CD4-positive, alpha-beta T cell (primary cell): ENCODE results near the gene VPS51. TPM values are rescaled to one million over a fixed set of nuclear protein-coding genes. Genes with fewer than 3 reads are reported as not detected.
"Not testable (repeated sequence)": the region's sequence is repeated elsewhere in the genome, so short reads cannot be mapped to it uniquely, and the experiment has no call there.

Source experiments
- ATAC-seq: fragments of 200-7000 bp; cut with Tn5 transposase; one replicate; pipeline ENCODE4 v1.10.0; 2022; ENCODE audit warnings: mild to moderate bottlenecking; ENCODE audit not compliant: poor library complexity
- CTCF ChIA-PET: fragments of 350-600 bp; sonication (Branson Sonifier 250); formaldehyde crosslinking; loops from one replicate; lab custom pipeline; 2021; ENCODE audit warnings: antibody characterized with exemption, inconsistent platforms; lab: Charles Lee
- POLR2A ChIA-PET: fragments of 350-600 bp; sonication (Branson Sonifier 250); formaldehyde crosslinking; loops from one replicate; lab custom pipeline; 2021; ENCODE audit warnings: antibody characterized with exemption, inconsistent platforms; lab: Charles Lee
- DNase-seq, 14 experiments: peaks; one replicate each; pipeline ENCODE4 v3.0.0-alpha.2; 2013 to 2020; ENCODE audit warnings: mixed read lengths in 2 of 14
- H3K27ac ChIP-seq, 2 donors: one replicate each; pipeline versions ENCODE4 v1.5.1 to v1.7.0; 2013; ENCODE audit warnings: low read length in 2 of 2, low read depth in 1 of 2, mild to moderate bottlenecking in 1 of 2
- H3K27me3 ChIP-seq, 2 experiments: 1 replicate in 1 of 2; 2 replicates in 1 of 2; pipeline versions ENCODE4 v1.6.1 to v1.7.0; 2013; ENCODE audit warnings: low read length in 2 of 2, control low read depth in 1 of 2, mild to moderate bottlenecking in 1 of 2, moderate library complexity in 1 of 2; ENCODE audit not compliant: insufficient read depth in 2 of 2, control insufficient read depth in 1 of 2
- H3K36me3 ChIP-seq: one replicate; pipeline ENCODE4 v1.6.1; 2013; ENCODE audit warnings: low read length, control low read depth; ENCODE audit not compliant: insufficient read depth
- H3K4me1 ChIP-seq: one replicate; pipeline ENCODE4 v1.6.1; 2013; ENCODE audit warnings: low read length, control low read depth; ENCODE audit not compliant: insufficient read depth
- H3K4me3 ChIP-seq: one replicate; pipeline ENCODE4 v1.5.1; 2013; ENCODE audit warnings: mild to moderate bottlenecking, low read length, moderate library complexity
- H3K9me3 ChIP-seq, 2 experiments: 1 replicate in 1 of 2; 2 replicates in 1 of 2; pipeline versions ENCODE4 v1.6.1 to v1.7.0; 2013; ENCODE audit warnings: low read length in 2 of 2, mild to moderate bottlenecking in 2 of 2, control low read depth in 1 of 2, moderate library complexity in 1 of 2; ENCODE audit not compliant: control insufficient read depth in 1 of 2, insufficient read depth in 1 of 2
- H3K27ac Mint-ChIP-seq: one replicate; pipeline ENCODE4 v1.8.0; 2020; ENCODE audit warnings: mixed read lengths
- H3K27me3 Mint-ChIP-seq: one replicate; pipeline ENCODE4 v1.8.0; 2021; ENCODE audit warnings: mixed read lengths
- H3K36me3 Mint-ChIP-seq: one replicate; pipeline ENCODE4 v1.8.0; 2021; ENCODE audit warnings: low read depth, mixed read lengths
- H3K4me1 Mint-ChIP-seq: one replicate; pipeline ENCODE4 v1.8.0; 2021; ENCODE audit warnings: low read depth, mixed read lengths
- H3K4me3 Mint-ChIP-seq: one replicate; pipeline ENCODE4 v1.8.0; 2020; ENCODE audit warnings: mild to moderate bottlenecking, mixed read lengths
- H3K9me3 Mint-ChIP-seq: one replicate; pipeline ENCODE4 v1.8.0; 2020; ENCODE audit warnings: mixed read lengths
- intact Hi-C, 2 experiments: fragments of 100-400 bp; cut with DNase I in 1 of 2; cut with micrococcal nuclease in 1 of 2; formaldehyde crosslinking; loops; one replicate each; pipeline versions ENCODE4 v1.15.1 to v1.9.0; 2023 to 2025; cut with DNase I, micrococcal nuclease
- total RNA-seq, 174 experiments: library from RNA in 2 of 174; stranded (reverse) in 2 of 174; gene quantifications; one replicate each; pipeline ENCODE4 v1.2.3 and lab custom pipeline; 2021 to 2026
- TF ChIP-seq, protein P1 (sequence below): fragments of 200-600 bp; IDR thresholded peaks from one replicate; pipeline ENCODE4 v1.8.0; 2022; ENCODE audit warnings: antibody characterized with exemption, mild to moderate bottlenecking

The VPS51 gene
- total RNA-seq, 2 experiments from 2014 or later, result 243 to 246 TPM

DNA sequence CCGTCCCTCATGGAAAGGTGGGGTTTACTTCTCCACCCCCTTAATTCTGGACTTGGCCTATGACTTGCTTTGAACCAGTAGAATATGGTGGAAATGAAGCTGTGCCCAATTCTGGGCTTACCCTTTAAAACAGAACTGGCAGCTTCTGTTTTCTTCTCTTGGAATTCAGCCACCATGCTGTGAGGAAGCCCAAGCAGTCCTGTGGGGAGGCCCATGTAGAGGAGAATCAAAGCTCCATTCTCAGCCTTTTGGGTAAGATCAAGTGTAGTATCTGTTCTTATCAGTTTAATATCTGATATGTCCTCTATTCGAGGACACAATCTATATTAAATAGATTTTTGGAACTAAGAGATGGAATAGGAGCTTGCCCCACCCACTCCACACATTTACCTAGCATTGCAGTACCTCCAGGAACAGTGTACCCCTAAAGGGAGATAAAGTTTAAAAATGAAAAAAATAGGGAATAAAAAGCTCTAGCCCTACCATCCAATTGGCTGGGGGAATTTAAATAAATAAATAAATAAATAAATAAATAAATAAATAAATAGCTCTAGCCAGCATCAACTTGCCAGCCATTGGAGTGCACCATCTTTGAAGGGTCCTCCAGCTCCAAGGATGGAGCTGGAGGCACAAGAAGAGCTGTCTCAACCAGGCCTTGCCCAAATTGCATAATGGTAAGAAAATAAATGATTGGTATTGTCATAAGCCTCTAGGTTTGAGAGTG lies 51.5 kb downstream of the VPS51 start:
- H3K27me3 ChIP-seq, result no peaks in the 10 kb centered on the region
- no peaks in the 10 kb centered on the region for H3K4me1 Mint-ChIP-seq
- TF ChIP-seq, protein P1, sequence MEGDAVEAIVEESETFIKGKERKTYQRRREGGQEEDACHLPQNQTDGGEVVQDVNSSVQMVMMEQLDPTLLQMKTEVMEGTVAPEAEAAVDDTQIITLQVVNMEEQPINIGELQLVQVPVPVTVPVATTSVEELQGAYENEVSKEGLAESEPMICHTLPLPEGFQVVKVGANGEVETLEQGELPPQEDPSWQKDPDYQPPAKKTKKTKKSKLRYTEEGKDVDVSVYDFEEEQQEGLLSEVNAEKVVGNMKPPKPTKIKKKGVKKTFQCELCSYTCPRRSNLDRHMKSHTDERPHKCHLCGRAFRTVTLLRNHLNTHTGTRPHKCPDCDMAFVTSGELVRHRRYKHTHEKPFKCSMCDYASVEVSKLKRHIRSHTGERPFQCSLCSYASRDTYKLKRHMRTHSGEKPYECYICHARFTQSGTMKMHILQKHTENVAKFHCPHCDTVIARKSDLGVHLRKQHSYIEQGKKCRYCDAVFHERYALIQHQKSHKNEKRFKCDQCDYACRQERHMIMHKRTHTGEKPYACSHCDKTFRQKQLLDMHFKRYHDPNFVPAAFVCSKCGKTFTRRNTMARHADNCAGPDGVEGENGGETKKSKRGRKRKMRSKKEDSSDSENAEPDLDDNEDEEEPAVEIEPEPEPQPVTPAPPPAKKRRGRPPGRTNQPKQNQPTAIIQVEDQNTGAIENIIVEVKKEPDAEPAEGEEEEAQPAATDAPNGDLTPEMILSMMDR, result no peak
- ChIA-PET POLR2A (interaction anchor here (0.5 to 2.0 kb wide), 2 partner anchors 13 to 1295 kb away, joined by 3 to 9 read pairs; partner anchors contain the start of gene SYVN1), CTCF (no interaction called here)
- no peak overlapping the region for H3K4me3 Mint-ChIP-seq
- H3K4me3 ChIP-seq, result no peak overlapping the region
- no peak overlapping the region for H3K27ac Mint-ChIP-seq
- intact Hi-C loops, result no loop called here
- ATAC-seq (no peak), DNase-seq (no peak)
- H3K27me3 Mint-ChIP-seq, result no peaks in the 10 kb centered on the region
- H3K9me3 Mint-ChIP-seq, result no peaks in the 10 kb centered on the region
- H3K4me1 ChIP-seq, result no peaks in the 10 kb centered on the region
- no peaks in the 10 kb centered on the region for H3K9me3 ChIP-seq
- no peaks in the 10 kb centered on the region for H3K36me3 Mint-ChIP-seq
- no peak overlapping the region for H3K27ac ChIP-seq
- no peaks in the 10 kb centered on the region for H3K36me3 ChIP-seq

DNA sequence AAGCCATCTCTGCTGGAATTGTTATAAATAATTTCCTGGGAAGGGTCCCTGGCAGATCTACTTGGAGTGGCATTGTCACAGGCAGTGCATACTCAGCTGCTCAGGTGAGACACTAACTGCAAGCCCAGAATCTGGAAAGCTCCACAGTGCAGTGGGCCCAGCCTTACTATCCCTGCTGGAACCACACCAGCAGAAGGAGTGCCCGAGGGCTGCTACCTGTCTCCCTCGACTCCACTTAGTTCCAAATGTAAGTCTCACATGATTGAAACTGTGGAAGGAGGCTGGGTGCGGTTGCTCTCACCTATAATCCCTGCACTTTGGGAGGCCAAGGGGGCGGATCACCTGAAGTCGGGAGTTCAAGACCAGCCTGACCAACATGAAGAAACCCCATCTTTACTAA lies 52.6 kb downstream of the VPS51 start:
- DNase-seq, result no peak
- H3K4me1 Mint-ChIP-seq, result no peaks in the 10 kb centered on the region
- TF ChIP-seq, protein P1, result no peak
- no peak overlapping the region for H3K4me3 Mint-ChIP-seq
- no peaks in the 10 kb centered on the region for H3K36me3 Mint-ChIP-seq
- H3K4me3 ChIP-seq, result no peak overlapping the region
- H3K36me3 ChIP-seq, result no peaks in the 10 kb centered on the region
- H3K4me1 ChIP-seq, result no peaks in the 10 kb centered on the region
- no peak for ATAC-seq
- H3K27me3 Mint-ChIP-seq, result no peaks in the 10 kb centered on the region
- intact Hi-C loops, result no loop called here
- H3K27ac ChIP-seq, result no peak overlapping the region
- H3K27me3 ChIP-seq, result no peaks in the 10 kb centered on the region
- no peaks in the 10 kb centered on the region for H3K9me3 Mint-ChIP-seq
- CTCF ChIA-PET, result no interaction called here
- H3K9me3 ChIP-seq, result no peaks in the 10 kb centered on the region
- no peak overlapping the region for H3K27ac Mint-ChIP-seq
- POLR2A ChIA-PET, result interaction anchor here (2.0 kb wide), 1 partner anchor 14 kb away, joined by 9 read pairs; the partner anchor contains the start of gene SYVN1

DNA sequence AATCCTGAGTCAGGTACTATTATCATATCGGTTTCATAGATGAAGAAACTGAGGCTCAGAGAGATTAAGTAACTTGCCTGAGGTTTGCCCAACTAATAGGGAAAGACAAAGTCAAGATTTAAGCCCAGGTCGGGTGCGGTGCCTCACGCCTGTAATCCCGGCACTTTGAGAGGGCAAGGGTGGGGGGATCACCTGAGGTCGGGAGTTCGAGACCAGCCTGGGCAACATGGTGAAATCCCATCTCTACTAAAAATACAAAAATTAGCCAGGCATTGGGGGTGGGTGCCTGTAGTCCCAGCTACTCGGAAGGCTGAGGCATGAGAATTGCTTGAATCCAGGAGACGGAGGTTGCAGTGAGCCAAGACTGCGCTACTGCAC lies 54.1 kb downstream of the VPS51 start:
- H3K36me3 Mint-ChIP-seq, H3K4me3 Mint-ChIP-seq, H3K27ac Mint-ChIP-seq, H3K9me3 Mint-ChIP-seq, H3K9me3 ChIP-seq, CTCF ChIA-PET, H3K27ac ChIP-seq, H3K4me3 ChIP-seq, ATAC-seq, H3K27me3 Mint-ChIP-seq, H3K36me3 ChIP-seq, H3K27me3 ChIP-seq, DNase-seq, H3K4me1 Mint-ChIP-seq, H3K4me1 ChIP-seq, POLR2A ChIA-PET: not testable (repeated sequence)
- intact Hi-C loops, result loop anchor here in 1 of 2 experiments (5.0 kb wide), 1 partner anchor 147 kb away; no protein-coding TSS in a partner anchor
